HepG2 (cell line): ENCODE measurements around the gene ACCS. TPM values are rescaled to one million over a fixed set of nuclear protein-coding genes. Genes with fewer than 3 reads are reported as not detected.

Experiments
- ATAC-seq: fragments of 200-7000 bp; cut with Tn5 transposase; 3 replicates; pipeline ENCODE4 v1.9.1; 2020; ENCODE audit warnings: mild to moderate bottlenecking, moderate library complexity
- BruUV-seq: library from RNA; stranded (reverse); fragments of 400-500 nt; replicated peaks from 2 replicates; lab custom pipeline; 2021; lab: Mats Ljungman, UMichigan
- CTCF ChIA-PET: fragments of 300-600 bp; formaldehyde crosslinking; extraction: SDS; loops from one replicate; lab custom pipeline; 2021; ENCODE audit warnings: low total read pairs, inconsistent platforms, low intra/inter-chr PET ratio; lab: Yijun Ruan, JAX
- POLR2A ChIA-PET: fragments of 350-600 bp; sonication (Branson Sonifier 250); formaldehyde crosslinking; loops from one replicate; lab custom pipeline; 2020; ENCODE audit warnings: antibody characterized with exemption, inconsistent platforms; lab: Yijun Ruan, JAX
- DNase-seq: peaks from one replicate; pipeline ENCODE4 v3.0.0-alpha.2; 2015; ENCODE audit warnings: low spot score
- FAIRE-seq: peaks from 3 replicates; lab custom pipeline; 2011; peaks lifted over from hg19 to GRCh38; lab: Jason Lieb, UNC
- H2AFZ ChIP-seq: one replicate; pipeline ENCODE4 v1.6.1; 2011; ENCODE audit warnings: low read length, inconsistent platforms
- H3K27ac ChIP-seq: fragments of 300-600 bp; 3 replicates; pipeline ENCODE4 v1.8.0; 2011; ENCODE audit warnings: mixed run types, mild to moderate bottlenecking, mixed read lengths, low read length, inconsistent platforms; ENCODE audit not compliant: insufficient read depth; ENCODE audit errors: extremely low read length
- H3K27me3 ChIP-seq, 2 experiments: fragments of 200-600 bp in 1 of 2; 2 replicates in 1 of 2; 3 replicates in 1 of 2; pipeline versions ENCODE4 v1.6.0 to v1.8.0; 2011; ENCODE audit warnings: low read length in 2 of 2, mild to moderate bottlenecking in 2 of 2, moderate library complexity in 2 of 2, inconsistent platforms in 1 of 2; ENCODE audit not compliant: insufficient read depth in 2 of 2, control insufficient read depth in 1 of 2
- H3K36me3 ChIP-seq, 2 experiments: fragments of 200-600 bp in 1 of 2; replicated peaks in 1 of 2; 2 replicates in 1 of 2; 3 replicates in 1 of 2; pipeline versions ENCODE4 v1.5.1 to v1.8.0; 2011; ENCODE audit warnings: low read length in 2 of 2, inconsistent platforms in 1 of 2; ENCODE audit not compliant: insufficient read depth in 2 of 2, control insufficient read depth in 1 of 2
- H3K4me1 ChIP-seq: 2 replicates; pipeline ENCODE4 v1.5.1; 2012; ENCODE audit warnings: low read length, inconsistent platforms; ENCODE audit not compliant: insufficient read depth
- H3K4me2 ChIP-seq: 2 replicates; pipeline ENCODE4 v1.6.0; 2011; ENCODE audit warnings: low read depth, low read length, inconsistent platforms
- H3K4me3 ChIP-seq, 3 experiments: fragments of 200-600 bp in 1 of 3; sonication (generic), shearing (Covaris generic) in 1 of 3; replicated peaks in 1 of 3; 2 replicates each; pipeline ENCODE4 v1.5.1; 2011 to 2016; ENCODE audit warnings: low read length in 3 of 3, inconsistent platforms in 2 of 3, low read depth in 2 of 3, mild to moderate bottlenecking in 2 of 3, control low read depth in 1 of 3, mixed read lengths in 1 of 3; ENCODE audit not compliant: insufficient read depth in 1 of 3
- H3K79me2 ChIP-seq: one replicate; pipeline ENCODE4 v1.6.1; 2011; ENCODE audit warnings: low read length, inconsistent platforms; ENCODE audit not compliant: insufficient read depth
- H3K9ac ChIP-seq: 2 replicates; pipeline ENCODE4 v1.6.0; 2011; ENCODE audit warnings: mild to moderate bottlenecking, low read depth, low read length, inconsistent platforms; ENCODE audit not compliant: insufficient read depth
- H3K9me3 ChIP-seq: 2 replicates; pipeline ENCODE4 v1.5.1; 2012; ENCODE audit warnings: mild to moderate bottlenecking, low read length
- H4K20me1 ChIP-seq: 2 replicates; pipeline ENCODE4 v1.6.0; 2011; ENCODE audit warnings: inconsistent platforms, mild to moderate bottlenecking, low read length, moderate library complexity; ENCODE audit not compliant: insufficient read depth
- BRD4 ChIP-seq: sonication (generic); formaldehyde crosslinking; IDR thresholded peaks from 2 replicates; pipeline ENCODE4 v1.4.0; 2020; ENCODE audit warnings: missing genetic modification reagents
- DR1 ChIP-seq: sonication (generic); formaldehyde crosslinking; IDR thresholded peaks from 2 replicates; pipeline ENCODE4 v1.8.0; 2021; ENCODE audit warnings: mild to moderate bottlenecking, missing genetic modification reagents, inconsistent platforms
- FOXP1 ChIP-seq, 2 experiments: fragments of 450-650 bp in 1 of 2; IDR thresholded peaks; 2 replicates each; pipeline ENCODE4 v1.6.1; 2017 to 2018; ENCODE audit warnings: antibody characterized with exemption in 1 of 2
- ISL2 ChIP-seq: sonication (generic); formaldehyde crosslinking; IDR thresholded peaks from 2 replicates; pipeline ENCODE4 v1.5.0; 2020; ENCODE audit warnings: missing genetic modification reagents
- MBD4 ChIP-seq: IDR thresholded peaks from 2 replicates; pipeline ENCODE4 v1.6.1; 2012; ENCODE audit warnings: low read length, inconsistent platforms, borderline replicate concordance
- MEIS2 ChIP-seq: sonication (generic); formaldehyde crosslinking; IDR thresholded peaks from 2 replicates; pipeline ENCODE4 v1.9.0; 2021; ENCODE audit warnings: mild to moderate bottlenecking, missing genetic modification reagents
- PHF21A ChIP-seq: sonication (generic); formaldehyde crosslinking; IDR thresholded peaks from 2 replicates; pipeline ENCODE4 v1.5.0; 2020; ENCODE audit warnings: mild to moderate bottlenecking, missing genetic modification reagents
- SIX1 ChIP-seq: sonication (generic); formaldehyde crosslinking; IDR thresholded peaks from 2 replicates; pipeline ENCODE4 v1.4.0; 2020; ENCODE audit warnings: missing genetic modification reagents, borderline replicate concordance
- SP5 ChIP-seq: IDR thresholded peaks from 2 replicates; pipeline ENCODE4 v1.6.1; 2016; ENCODE audit warnings: low read depth, borderline replicate concordance
- ZBTB3 ChIP-seq: sonication (generic); formaldehyde crosslinking; IDR thresholded peaks from 2 replicates; pipeline ENCODE4 v1.4.0; 2020; ENCODE audit warnings: low read depth, mild to moderate bottlenecking, moderate library complexity, missing genetic modification reagents, borderline replicate concordance
- ZNF672 ChIP-seq: sonication (generic); formaldehyde crosslinking; IDR thresholded peaks from 2 replicates; pipeline ENCODE4 v1.8.1; 2022; ENCODE audit warnings: missing genetic modification reagents
- ZSCAN12 ChIP-seq: sonication (generic); formaldehyde crosslinking; IDR thresholded peaks from 2 replicates; pipeline ENCODE4 v1.9.0; 2021; ENCODE audit warnings: mild to moderate bottlenecking, missing genetic modification reagents
- WGBS: methylation state at CpG from one replicate; pipeline ENCODE4 v1.1.6; 2017; ENCODE audit warnings: low lambda C conversion rate; 5-methylcytosine and 5-hydroxymethylcytosine counted together
- in situ Hi-C: cut with HindIII; loops from 2 replicates; pipeline ENCODE4 v1.10.0; 2017; ENCODE audit warnings: low pct_unique_long_range_greater_than_20kb; ENCODE audit not compliant: extremely low pct_ligation_motif_present
- intact Hi-C: fragments of 100-400 bp; cut with micrococcal nuclease; formaldehyde crosslinking; loops from one replicate; pipeline ENCODE4 v1.10.0; 2022; ENCODE audit not compliant: unreplicated experiment
- polyA plus RNA-seq, 8 experiments: library from polyadenylated mRNA; depleted of rRNA in 3 of 8; stranded (reverse) in 7 of 8; unstranded in 1 of 8; fragments of >200 nt; fragmentation: Illumina TruSeq in 4 of 8; extraction: Trizol in 4 of 8; gene quantifications; 2 replicates each; pipeline versions ENCODE4 v1.2.1 to v1.2.3, GENCODE V29; 2011 to 2016; ENCODE audit warnings: low read depth in 4 of 8, missing spikeins in 1 of 8, mixed read lengths in 1 of 8; ENCODE audit not compliant: insufficient read depth in 1 of 8
- total RNA-seq, 5 experiments: library from RNA; depleted of rRNA; stranded (reverse); fragments of >200 nt; fragmentation: Illumina TruSeq; extraction: Trizol; gene quantifications; 2 replicates each; pipeline ENCODE4 v1.2.3, GENCODE V29; 2016; ENCODE audit warnings: low read depth in 1 of 5
- TF ChIP-seq, protein P1 (sequence below), 2 experiments: fragments of 450-650 bp in 1 of 2; sonication (generic) in 1 of 2; formaldehyde crosslinking in 1 of 2; IDR thresholded peaks; 2 replicates each; pipeline versions ENCODE4 v1.6.1 to v1.8.0; 2016 to 2022; ENCODE audit warnings: antibody characterized with exemption in 1 of 2, mild to moderate bottlenecking in 1 of 2, missing genetic modification reagents in 1 of 2
- TF ChIP-seq, protein P2 (sequence below): sonication (generic); formaldehyde crosslinking; IDR thresholded peaks from 2 replicates; pipeline ENCODE4 v1.4.0; 2020; ENCODE audit warnings: missing genetic modification reagents
- TF ChIP-seq, protein P3 (sequence below): sonication (generic); formaldehyde crosslinking; IDR thresholded peaks from 2 replicates; pipeline ENCODE4 v1.4.0; 2020; ENCODE audit warnings: missing genetic modification reagents

The ACCS gene
- total and polyA plus RNA-seq, 2 of the 13 experiments (the other 11 are each of a cell fraction or from before 2014, with no cell fraction given), result 0.55 to 0.59 TPM

DNA sequence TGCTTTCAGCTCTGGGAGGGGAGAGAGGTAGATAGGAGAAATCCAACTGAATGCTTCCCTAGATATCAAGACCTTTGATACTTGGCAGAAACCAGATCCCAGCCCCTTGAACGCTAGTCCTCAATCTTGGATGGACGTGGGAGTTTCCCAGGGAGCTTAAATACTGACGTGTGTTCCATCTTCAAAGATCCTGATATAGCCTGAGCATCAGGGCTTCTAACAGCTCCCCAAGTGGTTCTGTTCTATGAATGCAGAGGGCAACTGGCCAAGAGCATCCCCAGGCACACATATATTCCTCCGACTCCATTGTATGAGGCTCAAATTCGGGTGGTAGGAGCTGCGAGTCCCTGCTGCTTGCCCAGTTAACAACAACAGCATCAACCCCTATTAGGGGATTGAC is 8.7 kb upstream of the ACCS start:
- Histone ChIP-seq H2AFZ (no peak overlapping the region), H3K9ac (no peak overlapping the region), H3K36me3 (no peaks in the 10 kb centered on the region), H3K4me2 (no peak overlapping the region), H3K79me2 (no peaks in the 10 kb centered on the region), H3K27me3 (peaks cover 1 to 11% of the 10 kb centered on the region in 2 experiments; a peak in 2 of 5 replicates), H3K4me1 (no peaks in the 10 kb centered on the region), H3K4me3 (no peak overlapping the region), H4K20me1 (no peaks in the 10 kb centered on the region), H3K27ac (no peak overlapping the region), H3K9me3 (no peaks in the 10 kb centered on the region)
- DNase-seq (no peak), ATAC-seq (no peak), FAIRE-seq (no peak)
- no TSS peak for BruUV-seq
- ChIA-PET CTCF (no interaction called here), POLR2A (no interaction called here)
- WGBS, result 4% methylated on average over 4 of the region's 6 CpGs
- intact Hi-C loops, result no loop called here
- in situ Hi-C loops, result no loop called here
- TF ChIP-seq FOXP1 (IDR thresholded peaks at IDR 0.05), result no peak
- no peak for TF ChIP-seq FOXP1 (CRISPR knock-in tag; IDR thresholded peaks at IDR 0.05)
- TF ChIP-seq DR1, result no peak
- TF ChIP-seq BRD4, result no peak
- no peak for TF ChIP-seq ZBTB3
- TF ChIP-seq, protein P1, sequence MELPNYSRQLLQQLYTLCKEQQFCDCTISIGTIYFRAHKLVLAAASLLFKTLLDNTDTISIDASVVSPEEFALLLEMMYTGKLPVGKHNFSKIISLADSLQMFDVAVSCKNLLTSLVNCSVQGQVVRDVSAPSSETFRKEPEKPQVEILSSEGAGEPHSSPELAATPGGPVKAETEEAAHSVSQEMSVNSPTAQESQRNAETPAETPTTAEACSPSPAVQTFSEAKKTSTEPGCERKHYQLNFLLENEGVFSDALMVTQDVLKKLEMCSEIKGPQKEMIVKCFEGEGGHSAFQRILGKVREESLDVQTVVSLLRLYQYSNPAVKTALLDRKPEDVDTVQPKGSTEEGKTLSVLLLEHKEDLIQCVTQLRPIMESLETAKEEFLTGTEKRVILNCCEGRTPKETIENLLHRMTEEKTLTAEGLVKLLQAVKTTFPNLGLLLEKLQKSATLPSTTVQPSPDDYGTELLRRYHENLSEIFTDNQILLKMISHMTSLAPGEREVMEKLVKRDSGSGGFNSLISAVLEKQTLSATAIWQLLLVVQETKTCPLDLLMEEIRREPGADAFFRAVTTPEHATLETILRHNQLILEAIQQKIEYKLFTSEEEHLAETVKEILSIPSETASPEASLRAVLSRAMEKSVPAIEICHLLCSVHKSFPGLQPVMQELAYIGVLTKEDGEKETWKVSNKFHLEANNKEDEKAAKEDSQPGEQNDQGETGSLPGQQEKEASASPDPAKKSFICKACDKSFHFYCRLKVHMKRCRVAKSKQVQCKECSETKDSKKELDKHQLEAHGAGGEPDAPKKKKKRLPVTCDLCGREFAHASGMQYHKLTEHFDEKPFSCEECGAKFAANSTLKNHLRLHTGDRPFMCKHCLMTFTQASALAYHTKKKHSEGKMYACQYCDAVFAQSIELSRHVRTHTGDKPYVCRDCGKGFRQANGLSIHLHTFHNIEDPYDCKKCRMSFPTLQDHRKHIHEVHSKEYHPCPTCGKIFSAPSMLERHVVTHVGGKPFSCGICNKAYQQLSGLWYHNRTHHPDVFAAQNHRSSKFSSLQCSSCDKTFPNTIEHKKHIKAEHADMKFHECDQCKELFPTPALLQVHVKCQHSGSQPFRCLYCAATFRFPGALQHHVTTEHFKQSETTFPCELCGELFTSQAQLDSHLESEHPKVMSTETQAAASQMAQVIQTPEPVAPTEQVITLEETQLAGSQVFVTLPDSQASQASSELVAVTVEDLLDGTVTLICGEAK (IDR thresholded peaks at IDR 0.05), result no peak
- TF ChIP-seq, protein P1 (CRISPR knock-in tag; IDR thresholded peaks at IDR 0.05), result no peak
- no peak for TF ChIP-seq PHF21A (CRISPR knock-in tag)
- no peak for TF ChIP-seq ZSCAN12
- TF ChIP-seq ISL2 (CRISPR knock-in tag), result no peak
- no peak for TF ChIP-seq SP5
- TF ChIP-seq SIX1 (CRISPR knock-in tag), result no peak
- TF ChIP-seq, protein P2, sequence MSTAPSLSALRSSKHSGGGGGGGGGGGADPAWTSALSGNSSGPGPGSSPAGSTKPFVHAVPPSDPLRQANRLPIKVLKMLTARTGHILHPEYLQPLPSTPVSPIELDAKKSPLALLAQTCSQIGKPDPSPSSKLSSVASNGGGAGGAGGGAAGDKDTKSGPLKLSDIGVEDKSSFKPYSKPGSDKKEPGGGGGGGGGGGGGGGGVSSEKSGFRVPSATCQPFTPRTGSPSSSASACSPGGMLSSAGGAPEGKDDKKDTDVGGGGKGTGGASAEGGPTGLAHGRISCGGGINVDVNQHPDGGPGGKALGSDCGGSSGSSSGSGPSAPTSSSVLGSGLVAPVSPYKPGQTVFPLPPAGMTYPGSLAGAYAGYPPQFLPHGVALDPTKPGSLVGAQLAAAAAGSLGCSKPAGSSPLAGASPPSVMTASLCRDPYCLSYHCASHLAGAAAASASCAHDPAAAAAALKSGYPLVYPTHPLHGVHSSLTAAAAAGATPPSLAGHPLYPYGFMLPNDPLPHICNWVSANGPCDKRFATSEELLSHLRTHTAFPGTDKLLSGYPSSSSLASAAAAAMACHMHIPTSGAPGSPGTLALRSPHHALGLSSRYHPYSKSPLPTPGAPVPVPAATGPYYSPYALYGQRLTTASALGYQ (CRISPR knock-in tag), result no peak
- no peak for TF ChIP-seq MBD4
- no peak for TF ChIP-seq ZNF672
- no peak for TF ChIP-seq MEIS2
- TF ChIP-seq, protein P3, sequence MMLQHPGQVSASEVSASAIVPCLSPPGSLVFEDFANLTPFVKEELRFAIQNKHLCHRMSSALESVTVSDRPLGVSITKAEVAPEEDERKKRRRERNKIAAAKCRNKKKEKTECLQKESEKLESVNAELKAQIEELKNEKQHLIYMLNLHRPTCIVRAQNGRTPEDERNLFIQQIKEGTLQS (CRISPR knock-in tag), result no peak
